Measurements from ENCODE around the gene NHEJ1.

The NHEJ1 gene

DNA sequence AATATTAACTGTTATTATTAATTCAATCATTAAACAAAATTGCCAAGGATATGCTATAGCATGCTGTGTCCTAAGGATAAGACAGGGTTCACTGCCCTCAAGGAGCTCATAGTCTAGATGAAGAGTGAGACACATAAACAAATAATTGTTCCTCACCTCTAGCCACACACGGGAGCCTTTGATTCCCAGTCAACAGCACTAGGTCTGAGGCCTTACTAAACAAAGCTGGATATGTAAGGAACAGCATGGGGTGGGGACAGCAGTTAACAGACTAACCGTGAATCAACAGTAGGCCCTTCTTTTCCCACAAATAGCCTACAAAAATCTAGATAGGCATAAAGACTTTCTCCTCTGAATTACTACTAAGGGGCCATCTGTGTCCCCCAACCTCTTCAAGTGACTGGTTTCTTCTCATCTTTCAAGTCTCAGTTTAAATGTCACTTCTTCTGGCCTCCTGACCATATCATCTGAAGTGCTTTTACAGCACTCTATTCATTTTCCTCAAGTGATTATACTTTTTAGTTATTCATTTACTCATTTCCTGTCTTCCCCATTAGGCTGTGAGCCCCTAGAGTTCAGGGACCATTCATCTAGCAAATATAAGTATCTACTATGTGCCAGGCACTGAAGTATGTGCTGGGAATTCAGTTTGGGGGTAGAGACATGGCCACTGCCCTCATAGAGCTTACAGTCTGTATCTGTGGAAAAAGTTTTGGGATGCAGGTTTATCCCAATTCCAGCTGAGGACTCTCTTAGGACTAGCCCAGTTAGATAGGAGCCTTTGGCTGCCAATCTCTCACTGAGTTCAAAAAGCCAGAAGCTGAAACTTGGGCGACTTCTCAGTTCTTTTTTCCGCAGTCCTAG is 69.9 kb downstream of the NHEJ1 start:
- Histone ChIP-seq H3K4me3 (ENCODE audit: control insufficient read depth in 1 of 7, extremely low read depth in 1 of 7, insufficient read depth in 4 of 7, low read depth in 2 of 7, low read length in 6 of 7) (no peak overlapping the region), H3K4me1 (ENCODE audit: control extremely low read depth in 1 of 4, control insufficient read depth in 4 of 4, insufficient read depth in 4 of 4, low read length in 3 of 4) (peaks cover under 1 to 21% (median 5%) of the 10 kb centered on the region in 4 experiments), H3K36me3 (ENCODE audit: control insufficient read depth in 4 of 4, insufficient read depth in 4 of 4, low read length in 3 of 4) (peaks cover 0 to 2% (median 0%) of the 10 kb centered on the region in 4 experiments), H3K27ac (ENCODE audit: insufficient read depth in 1 of 2, low read depth in 1 of 2, low read length in 2 of 2, poor library complexity in 1 of 2, severe bottlenecking in 2 of 2) (no peak overlapping the region), H3K9me3 (ENCODE audit: control extremely low read depth in 1 of 5, control insufficient read depth in 4 of 5, insufficient read depth in 2 of 5, low read depth in 1 of 5, low read length in 4 of 5) (no peaks in the 10 kb centered on the region), H3K27me3 (replicated peaks in 2 of 5; ENCODE audit: control insufficient read depth in 4 of 5, insufficient read depth in 5 of 5, low read length in 4 of 5) (no peaks in the 10 kb centered on the region)
- ChIA-PET CTCF (interaction anchor here (0.8 to 3.5 kb wide), 12 partner anchors 10 to 186 kb away, joined by 3 to 21 read pairs (median 3); no protein-coding TSS in a partner anchor), POLR2A (no interaction called here)
- no peak for DNase-seq
- 67% methylated on average over 3 of the region's 4 CpGs for WGBS (ENCODE audit: insufficient coverage)

DNA sequence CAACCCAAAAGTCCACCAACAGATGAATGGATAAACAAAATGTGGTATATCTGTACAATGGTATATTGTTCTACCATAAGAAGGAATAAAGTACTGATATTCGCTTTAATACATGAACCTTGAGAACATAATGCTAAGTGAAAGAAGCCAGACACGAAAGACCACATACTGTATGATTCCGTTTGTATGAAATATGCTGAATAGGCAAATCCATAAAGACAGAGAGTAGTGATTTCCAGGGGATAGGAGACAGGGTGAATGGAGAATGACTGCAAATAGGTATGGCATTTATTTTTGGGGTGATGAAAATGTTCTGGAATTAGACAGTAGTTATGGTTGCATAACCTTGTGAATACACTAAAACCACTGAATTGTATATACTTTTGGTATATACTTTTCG is 71.3 kb downstream of the NHEJ1 start:
- Histone ChIP-seq H3K4me3 (ENCODE audit: control insufficient read depth in 1 of 7, extremely low read depth in 1 of 7, insufficient read depth in 4 of 7, low read depth in 2 of 7, low read length in 6 of 7) (no peak overlapping the region), H3K4me1 (ENCODE audit: control extremely low read depth in 1 of 4, control insufficient read depth in 4 of 4, insufficient read depth in 4 of 4, low read length in 3 of 4) (peaks cover 0 to 29% (median 7%) of the 10 kb centered on the region in 4 experiments), H3K36me3 (ENCODE audit: control insufficient read depth in 4 of 4, insufficient read depth in 4 of 4, low read length in 3 of 4) (peaks cover 0 to 2% (median 0%) of the 10 kb centered on the region in 4 experiments), H3K27me3 (replicated peaks in 2 of 5; ENCODE audit: control insufficient read depth in 4 of 5, insufficient read depth in 5 of 5, low read length in 4 of 5) (no peaks in the 10 kb centered on the region), H3K9me3 (ENCODE audit: control extremely low read depth in 1 of 5, control insufficient read depth in 4 of 5, insufficient read depth in 2 of 5, low read depth in 1 of 5, low read length in 4 of 5) (no peaks in the 10 kb centered on the region), H3K27ac (ENCODE audit: insufficient read depth in 1 of 2, low read depth in 1 of 2, low read length in 2 of 2, poor library complexity in 1 of 2, severe bottlenecking in 2 of 2) (no peak overlapping the region)
- DNase-seq, result no peak
- 100% methylated on average over 3 of the region's 4 CpGs for WGBS (ENCODE audit: insufficient coverage)
- ChIA-PET CTCF (no interaction called here), POLR2A (no interaction called here)

DNA sequence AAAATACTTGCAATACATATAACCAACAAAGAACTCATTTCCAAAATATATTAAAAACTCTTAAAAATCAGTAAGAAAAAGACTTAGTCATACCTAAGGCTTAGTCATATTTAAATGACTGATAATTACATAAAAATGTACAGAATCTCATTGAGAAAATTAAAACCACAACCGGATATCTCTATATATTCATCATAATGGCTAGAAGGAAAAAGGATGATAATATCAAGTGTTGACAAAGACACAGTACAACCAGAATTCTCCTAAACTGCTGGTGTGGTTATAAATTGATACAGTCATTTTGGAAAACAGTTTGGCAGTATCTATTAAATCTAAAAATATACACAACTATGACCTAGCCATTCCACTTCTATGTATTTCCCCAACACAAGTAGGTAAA is 72.8 kb downstream of the NHEJ1 start:
- no peak overlapping the region for H3K27ac ChIP-seq (ENCODE audit: insufficient read depth in 1 of 2, low read depth in 1 of 2, low read length in 2 of 2, poor library complexity in 1 of 2, severe bottlenecking in 2 of 2)
- H3K36me3 ChIP-seq (ENCODE audit: control insufficient read depth in 4 of 4, insufficient read depth in 4 of 4, low read length in 3 of 4), result peaks cover 0 to 2% (median 0%) of the 10 kb centered on the region in 4 experiments
- H3K4me3 ChIP-seq (ENCODE audit: control insufficient read depth in 1 of 7, extremely low read depth in 1 of 7, insufficient read depth in 4 of 7, low read depth in 2 of 7, low read length in 6 of 7), result no peak overlapping the region
- CTCF ChIA-PET, result interaction anchor here (1.0 to 5.4 kb wide), 8 partner anchors 9 to 46 kb away, joined by 3 to 32 read pairs (median 5); no protein-coding TSS in a partner anchor
- H3K4me1 ChIP-seq (ENCODE audit: control extremely low read depth in 1 of 4, control insufficient read depth in 4 of 4, insufficient read depth in 4 of 4, low read length in 3 of 4), result peaks cover 0 to 29% (median 9%) of the 10 kb centered on the region in 4 experiments
- DNase-seq, result no peak
- WGBS (ENCODE audit: insufficient coverage), result no CpG with 5 or more reads among the region's 1 CpG
- no peaks in the 10 kb centered on the region for H3K9me3 ChIP-seq (ENCODE audit: control extremely low read depth in 1 of 5, control insufficient read depth in 4 of 5, insufficient read depth in 2 of 5, low read depth in 1 of 5, low read length in 4 of 5)
- H3K27me3 ChIP-seq (replicated peaks in 2 of 5; ENCODE audit: control insufficient read depth in 4 of 5, insufficient read depth in 5 of 5, low read length in 4 of 5), result no peaks in the 10 kb centered on the region
- POLR2A ChIA-PET, result interaction anchor here (0.6 kb wide), 1 partner anchor 13 kb away, joined by 3 read pairs; no protein-coding TSS in a partner anchor

DNA sequence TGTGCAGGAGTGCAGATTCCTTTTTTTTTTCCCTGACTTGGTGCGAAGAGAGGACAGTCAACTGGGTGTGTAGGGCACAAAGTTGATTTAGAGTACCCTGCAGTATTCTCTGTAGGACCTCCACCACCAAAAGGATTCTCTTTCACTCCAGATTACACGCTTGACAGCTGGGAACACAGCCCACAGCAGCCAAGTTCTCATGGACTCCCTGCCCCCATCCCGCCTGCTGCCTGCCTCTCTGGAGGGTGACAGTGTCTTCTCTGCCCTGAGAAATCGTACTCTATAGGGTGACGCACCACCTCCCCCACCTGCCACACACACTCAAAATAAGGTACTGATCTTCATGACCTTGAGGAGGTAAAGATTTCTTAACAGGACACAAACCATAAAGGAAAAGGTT is 73.3 kb downstream of the NHEJ1 start:
- H3K4me3 ChIP-seq (ENCODE audit: control insufficient read depth in 1 of 7, extremely low read depth in 1 of 7, insufficient read depth in 4 of 7, low read depth in 2 of 7, low read length in 6 of 7), result no peak overlapping the region
- no peaks in the 10 kb centered on the region for H3K27me3 ChIP-seq (replicated peaks in 2 of 5; ENCODE audit: control insufficient read depth in 4 of 5, insufficient read depth in 5 of 5, low read length in 4 of 5)
- 100% methylated on average over 1 of the region's 5 CpGs for WGBS (ENCODE audit: insufficient coverage)
- no peaks in the 10 kb centered on the region for H3K9me3 ChIP-seq (ENCODE audit: control extremely low read depth in 1 of 5, control insufficient read depth in 4 of 5, insufficient read depth in 2 of 5, low read depth in 1 of 5, low read length in 4 of 5)
- H3K4me1 ChIP-seq (ENCODE audit: control extremely low read depth in 1 of 4, control insufficient read depth in 4 of 4, insufficient read depth in 4 of 4, low read length in 3 of 4), result peaks cover 0 to 29% (median 9%) of the 10 kb centered on the region in 4 experiments
- no peak for DNase-seq
- ChIA-PET CTCF (interaction anchor here (1.8 to 5.4 kb wide), 3 partner anchors 14 to 32 kb away, joined by 5 to 32 read pairs (median 5); no protein-coding TSS in a partner anchor), POLR2A (no interaction called here)
- H3K27ac ChIP-seq (ENCODE audit: insufficient read depth in 1 of 2, low read depth in 1 of 2, low read length in 2 of 2, poor library complexity in 1 of 2, severe bottlenecking in 2 of 2), result no peak overlapping the region
- peaks cover 0 to 2% (median 0%) of the 10 kb centered on the region in 4 experiments for H3K36me3 ChIP-seq (ENCODE audit: control insufficient read depth in 4 of 4, insufficient read depth in 4 of 4, low read length in 3 of 4)

DNA sequence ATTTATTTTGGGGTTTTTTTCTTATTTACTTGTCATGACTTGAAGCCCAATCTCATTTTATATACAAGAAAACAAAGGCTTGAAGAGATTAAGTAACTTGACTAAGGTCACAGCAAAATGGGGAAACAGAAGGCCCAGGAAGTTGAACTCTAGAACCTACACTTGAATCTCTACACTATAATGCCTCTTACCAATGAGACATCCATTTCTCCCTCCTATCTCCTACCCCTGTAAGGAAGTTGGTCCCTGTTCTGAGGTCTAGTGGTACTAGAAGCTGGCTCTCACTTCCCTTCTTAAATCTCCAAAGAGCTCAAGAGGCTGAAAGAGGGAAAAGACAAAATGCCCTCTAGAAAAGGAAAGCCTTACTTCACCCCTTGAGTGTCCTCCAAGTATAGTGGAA is 74.4 kb downstream of the NHEJ1 start:
- H3K27ac ChIP-seq (ENCODE audit: insufficient read depth in 1 of 2, low read depth in 1 of 2, low read length in 2 of 2, poor library complexity in 1 of 2, severe bottlenecking in 2 of 2), result no peak overlapping the region
- no peaks in the 10 kb centered on the region for H3K9me3 ChIP-seq (ENCODE audit: control extremely low read depth in 1 of 5, control insufficient read depth in 4 of 5, insufficient read depth in 2 of 5, low read depth in 1 of 5, low read length in 4 of 5)
- ChIA-PET POLR2A (no interaction called here), CTCF (interaction anchor here (0.9 to 5.4 kb wide), 4 partner anchors 13 to 31 kb away, joined by 3 to 32 read pairs (median 5); no protein-coding TSS in a partner anchor)
- no peak for DNase-seq
- H3K27me3 ChIP-seq (replicated peaks in 2 of 5; ENCODE audit: control insufficient read depth in 4 of 5, insufficient read depth in 5 of 5, low read length in 4 of 5), result no peaks in the 10 kb centered on the region
- peaks cover 0 to 2% (median 0%) of the 10 kb centered on the region in 4 experiments for H3K36me3 ChIP-seq (ENCODE audit: control insufficient read depth in 4 of 4, insufficient read depth in 4 of 4, low read length in 3 of 4)
- no peak overlapping the region for H3K4me3 ChIP-seq (ENCODE audit: control insufficient read depth in 1 of 7, extremely low read depth in 1 of 7, insufficient read depth in 4 of 7, low read depth in 2 of 7, low read length in 6 of 7)
- H3K4me1 ChIP-seq (ENCODE audit: control extremely low read depth in 1 of 4, control insufficient read depth in 4 of 4, insufficient read depth in 4 of 4, low read length in 3 of 4), result peaks cover 0 to 31% (median 10%) of the 10 kb centered on the region in 4 experiments

DNA sequence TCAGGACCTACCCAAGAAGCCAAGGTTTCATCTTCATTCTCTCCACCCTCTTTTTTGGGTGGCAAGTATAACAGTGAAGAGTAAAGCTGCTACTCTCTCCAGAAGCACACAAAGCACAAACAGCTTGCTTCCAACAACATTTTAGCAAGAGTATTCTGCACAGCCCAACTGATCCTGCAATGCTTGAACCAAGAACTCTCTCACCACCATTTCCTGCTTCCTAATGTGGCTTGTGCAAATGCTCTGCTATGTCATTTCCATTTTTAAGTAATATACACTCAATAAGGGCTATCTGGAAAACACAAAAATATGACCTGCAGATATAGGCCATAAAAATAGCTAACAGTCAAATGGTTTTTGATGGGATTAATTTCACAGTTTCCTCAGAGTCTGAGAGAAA is 75.8 kb downstream of the NHEJ1 start:
- H3K4me3 ChIP-seq (ENCODE audit: control insufficient read depth in 1 of 7, extremely low read depth in 1 of 7, insufficient read depth in 4 of 7, low read depth in 2 of 7, low read length in 6 of 7), result no peak overlapping the region
- no peaks in the 10 kb centered on the region for H3K27me3 ChIP-seq (replicated peaks in 2 of 5; ENCODE audit: control insufficient read depth in 4 of 5, insufficient read depth in 5 of 5, low read length in 4 of 5)
- CTCF ChIA-PET, result interaction anchor here (0.8 to 5.4 kb wide), 9 partner anchors 11 to 70 kb away, joined by 3 to 32 read pairs (median 4); no protein-coding TSS in a partner anchor
- no peak overlapping the region for H3K27ac ChIP-seq (ENCODE audit: insufficient read depth in 1 of 2, low read depth in 1 of 2, low read length in 2 of 2, poor library complexity in 1 of 2, severe bottlenecking in 2 of 2)
- peaks cover 0 to 31% (median 10%) of the 10 kb centered on the region in 4 experiments for H3K4me1 ChIP-seq (ENCODE audit: control extremely low read depth in 1 of 4, control insufficient read depth in 4 of 4, insufficient read depth in 4 of 4, low read length in 3 of 4)
- POLR2A ChIA-PET, result interaction anchor here (0.6 kb wide), 1 partner anchor 119 kb away, joined by 3 read pairs; no protein-coding TSS in a partner anchor
- H3K9me3 ChIP-seq (ENCODE audit: control extremely low read depth in 1 of 5, control insufficient read depth in 4 of 5, insufficient read depth in 2 of 5, low read depth in 1 of 5, low read length in 4 of 5), result no peaks in the 10 kb centered on the region
- peak in 1 of 3 donors; percentile 18 for DNase-seq
- no peaks in the 10 kb centered on the region for H3K36me3 ChIP-seq (ENCODE audit: control insufficient read depth in 4 of 4, insufficient read depth in 4 of 4, low read length in 3 of 4)

All from common myeloid progenitor, CD34-positive (primary cell).